ENCODE results near the gene JAM3.

The JAM3 gene

GRCh38 chr11:134143801-134144200, 74.9 kb downstream of the JAM3 start:
- TF ChIP-seq ZFX (IDR thresholded peaks at IDR 0.05) (no peak), CTCF (conservative IDR thresholded peaks at IDR 0.05) (no peak)
- no peak overlapping the region for H3K27ac ChIP-seq

GRCh38 chr11:134144744-134145143, 75.9 kb downstream of the JAM3 start:
- no peak overlapping the region for H3K27ac ChIP-seq
- no peak for TF ChIP-seq CTCF (conservative IDR thresholded peaks at IDR 0.05)
- no peak for TF ChIP-seq ZFX (IDR thresholded peaks at IDR 0.05)

- TF ChIP-seq CTCF (conservative IDR thresholded peaks at IDR 0.05) (no peak), ZFX (IDR thresholded peaks at IDR 0.05) (no peak)
- H3K27ac ChIP-seq, result no peak overlapping the region
Measured at GRCh38 chr11:134145715-134146114, 76.8 kb downstream of the JAM3 start.

- no peak for TF ChIP-seq CTCF (conservative IDR thresholded peaks at IDR 0.05)
- no peak for TF ChIP-seq ZFX (IDR thresholded peaks at IDR 0.05)
- H3K27ac ChIP-seq, result no peak overlapping the region
Measured at GRCh38 chr11:134146598-134146997, 77.7 kb downstream of the JAM3 start.

GRCh38 chr11:134149371-134149770, 80.5 kb downstream of the JAM3 start:
- no peak overlapping the region for H3K27ac ChIP-seq
- TF ChIP-seq ZFX (IDR thresholded peaks at IDR 0.05), result no peak
- TF ChIP-seq CTCF (conservative IDR thresholded peaks at IDR 0.05), result no peak

- TF ChIP-seq ZFX (IDR thresholded peaks at IDR 0.05) (no peak), CTCF (conservative IDR thresholded peaks at IDR 0.05) (no peak)
- no peak overlapping the region for H3K27ac ChIP-seq
Measured at GRCh38 chr11:134150195-134150903, 81.5 kb downstream of the JAM3 start.

GRCh38 chr11:134151083-134151747, 82.3 kb downstream of the JAM3 start:
- TF ChIP-seq ZFX (IDR thresholded peaks at IDR 0.05), result no peak
- no peak for TF ChIP-seq CTCF (conservative IDR thresholded peaks at IDR 0.05)

More at GRCh38 chr11:134151083-134151747, 82.3 kb downstream of the JAM3 start:
- H3K27ac ChIP-seq, result no peak overlapping the region

Data from C4-2B (cell line).